ENCODE results near the gene CD3D. TPM values are rescaled to one million over a fixed set of nuclear protein-coding genes. Genes with fewer than 3 reads are reported as not detected.

Gene CD3D
- total and polyA plus RNA-seq, 2 of the 4 experiments (the other 2 are of a cell fraction): not detected

DNA sequence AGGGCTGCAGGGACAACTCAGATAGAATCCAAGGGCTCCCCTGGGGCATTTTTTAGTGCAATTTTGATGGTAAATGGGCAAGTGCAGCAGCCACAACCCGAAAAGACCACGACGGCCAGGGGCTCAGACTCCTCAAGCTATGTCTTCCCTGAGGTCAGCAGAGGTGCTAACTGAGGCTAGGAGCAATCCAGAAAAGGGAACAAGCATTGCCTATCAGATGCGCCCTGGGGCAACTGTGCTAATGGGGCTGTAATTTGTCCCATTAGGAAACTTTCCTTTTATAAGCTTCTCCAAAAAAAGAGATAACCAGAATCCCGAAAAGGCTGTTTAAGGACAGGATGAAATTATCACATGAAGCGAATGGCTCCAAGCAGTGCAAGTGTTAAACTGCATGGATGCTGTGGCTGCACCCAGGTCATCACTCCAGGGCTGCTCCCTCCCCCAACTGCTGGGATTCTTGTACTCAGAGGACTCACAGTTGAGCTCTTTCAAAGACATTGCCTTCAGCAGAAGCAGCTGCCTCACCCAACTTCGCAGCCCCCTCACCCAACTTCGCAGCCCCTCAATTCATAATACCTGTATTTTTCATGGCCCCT lies 40.8 kb downstream of the CD3D start:
- CTCF ChIA-PET: no interaction called here
- Histone ChIP-seq H3K56ac (ENCODE audit: extremely low read depth, insufficient read depth, low read length) (no peak overlapping the region), H3K18ac (ENCODE audit: low read depth, low read length) (no peak overlapping the region), H3K9me1 (ENCODE audit: insufficient read depth, low read length) (no peaks in the 10 kb centered on the region), H3K23ac (ENCODE audit: low read depth, low read length) (no peak overlapping the region), H2BK20ac (ENCODE audit: low read depth, low read length) (no peak overlapping the region), H2AK5ac (ENCODE audit: low read depth, low read length) (no peak overlapping the region), H3K4me3 (ENCODE audit: insufficient read depth, low read depth, low read length) (no peak overlapping the region), H3K79me1 (ENCODE audit: low read depth in 1 of 2, low read length in 2 of 2) (no peaks in the 10 kb centered on the region), H3K9ac (ENCODE audit: low read depth, low read length) (no peak overlapping the region), H3K14ac (replicated peaks; ENCODE audit: low read depth, low read length) (no peak overlapping the region), H2BK15ac (ENCODE audit: low read depth, low read length) (no peak overlapping the region), H4K8ac (ENCODE audit: low read depth in 2 of 2, low read length in 2 of 2) (no peak overlapping the region), H3K4me2 (ENCODE audit: low read depth, low read length) (no peak overlapping the region), H2AFZ (replicated peaks; ENCODE audit: low read length, poor library complexity) (no peak overlapping the region), H3K27me3 (ENCODE audit: control insufficient read depth, insufficient read depth, low read length) (peaks cover 12% of the 10 kb centered on the region), H3K27ac (ENCODE audit: insufficient read depth, low read length) (no peak overlapping the region), H3K4ac (ENCODE audit: low read depth, low read length) (no peak overlapping the region), H4K91ac (ENCODE audit: insufficient read depth, low read depth, low read length) (no peak overlapping the region), H4K20me1 (ENCODE audit: insufficient read depth, low read length) (no peaks in the 10 kb centered on the region), H2BK120ac (ENCODE audit: low read depth, low read length) (no peak overlapping the region), H2BK5ac (ENCODE audit: low read depth, low read length, poor library complexity, severe bottlenecking) (no peak overlapping the region), H3K4me1 (ENCODE audit: control insufficient read depth, insufficient read depth, low read length) (no peaks in the 10 kb centered on the region), H4K5ac (ENCODE audit: low read depth, low read length) (no peak overlapping the region), H3K36me3 (ENCODE audit: control insufficient read depth, insufficient read depth, low read length) (no peaks in the 10 kb centered on the region), H3K9me3 (ENCODE audit: control insufficient read depth, insufficient read depth, low read length) (no peaks in the 10 kb centered on the region), H2AK9ac (replicated peaks; ENCODE audit: low read depth, low read length, poor library complexity) (no peak overlapping the region)
- POLR2A ChIA-PET (ENCODE audit: unreplicated experiment): no interaction called here
- BruUV-seq (replicated peaks): no TSS peak
- no peak for ATAC-seq (ENCODE audit: low read depth)
- in situ Hi-C loops (cut with MboI; ENCODE audit: low sequenced_read_pairs): no loop called here
- WGBS, 2 experiments (ENCODE audit: extremely low coverage in 2 of 2, insufficient read length in 1 of 2): 45% methylated on average over 5 of the region's 8 CpGs; no CpG with 5 or more reads in 1 of the 2 experiments
- intact Hi-C loops (cut with micrococcal nuclease): no loop called here
- no peak for DNase-seq
- TF ChIP-seq FOS (IDR thresholded peaks at IDR 0.05; ENCODE audit: low read depth, low read length) (no peak), RFX5 (IDR thresholded peaks at IDR 0.05; ENCODE audit: low read depth, low read length) (no peak), SMC3 (IDR thresholded peaks at IDR 0.05; ENCODE audit: low read depth, low read length) (no peak), CHD1 (IDR thresholded peaks at IDR 0.05; ENCODE audit: low read depth, low read length) (no peak), POLR2A (IDR thresholded peaks at IDR 0.05; ENCODE audit: low read depth, low read length) (no peak), MAFK (IDR thresholded peaks at IDR 0.05; ENCODE audit: low read depth, low read length) (no peak), MXI1 (IDR thresholded peaks at IDR 0.05; ENCODE audit: borderline replicate concordance, low read depth, low read length) (no peak), MAZ (IDR thresholded peaks at IDR 0.05; ENCODE audit: borderline replicate concordance, low read depth, low read length) (no peak), CEBPB (IDR thresholded peaks at IDR 0.05; ENCODE audit: low read depth, low read length) (no peak), BHLHE40 (IDR thresholded peaks at IDR 0.05; ENCODE audit: low read depth, low read length) (no peak), USF2 (IDR thresholded peaks at IDR 0.05; ENCODE audit: low read depth, low read length) (no peak)
- dilution Hi-C loops (cut with HindIII; ENCODE audit: low sequenced_read_pairs, unreplicated experiment): no loop called here
